ENCODE measurements around the gene PGBD5. TPM values are rescaled to one million over a fixed set of nuclear protein-coding genes. Genes with fewer than 3 reads are reported as not detected.

The PGBD5 gene
- total RNA-seq, 1 donor from 2014 or later, result 2.0 TPM

GRCh38 chr1:230349020-230349393 is 77.1 kb downstream of the PGBD5 start:
- Mint-ChIP-seq H3K4me1 (ENCODE audit: unreplicated experiment) (no peaks in the 10 kb centered on the region), H3K27me3 (ENCODE audit: unreplicated experiment) (peaks cover 2% of the 10 kb centered on the region), H3K9me3 (ENCODE audit: unreplicated experiment) (no peaks in the 10 kb centered on the region), H3K36me3 (ENCODE audit: low read depth, unreplicated experiment) (peaks cover 7% of the 10 kb centered on the region), H3K4me3 (ENCODE audit: unreplicated experiment) (no peak overlapping the region), H3K27ac (ENCODE audit: unreplicated experiment) (no peak overlapping the region)
- TF ChIP-seq, protein P1, sequence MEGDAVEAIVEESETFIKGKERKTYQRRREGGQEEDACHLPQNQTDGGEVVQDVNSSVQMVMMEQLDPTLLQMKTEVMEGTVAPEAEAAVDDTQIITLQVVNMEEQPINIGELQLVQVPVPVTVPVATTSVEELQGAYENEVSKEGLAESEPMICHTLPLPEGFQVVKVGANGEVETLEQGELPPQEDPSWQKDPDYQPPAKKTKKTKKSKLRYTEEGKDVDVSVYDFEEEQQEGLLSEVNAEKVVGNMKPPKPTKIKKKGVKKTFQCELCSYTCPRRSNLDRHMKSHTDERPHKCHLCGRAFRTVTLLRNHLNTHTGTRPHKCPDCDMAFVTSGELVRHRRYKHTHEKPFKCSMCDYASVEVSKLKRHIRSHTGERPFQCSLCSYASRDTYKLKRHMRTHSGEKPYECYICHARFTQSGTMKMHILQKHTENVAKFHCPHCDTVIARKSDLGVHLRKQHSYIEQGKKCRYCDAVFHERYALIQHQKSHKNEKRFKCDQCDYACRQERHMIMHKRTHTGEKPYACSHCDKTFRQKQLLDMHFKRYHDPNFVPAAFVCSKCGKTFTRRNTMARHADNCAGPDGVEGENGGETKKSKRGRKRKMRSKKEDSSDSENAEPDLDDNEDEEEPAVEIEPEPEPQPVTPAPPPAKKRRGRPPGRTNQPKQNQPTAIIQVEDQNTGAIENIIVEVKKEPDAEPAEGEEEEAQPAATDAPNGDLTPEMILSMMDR (IDR thresholded peaks at IDR 0.05; ENCODE audit: unreplicated experiment), result no peak
- DNase-seq (ENCODE audit: low spot score), result no peak

- H3K27ac Mint-ChIP-seq (ENCODE audit: unreplicated experiment), result no peak overlapping the region
- no peaks in the 10 kb centered on the region for H3K9me3 Mint-ChIP-seq (ENCODE audit: unreplicated experiment)
- TF ChIP-seq, protein P1 (IDR thresholded peaks at IDR 0.05; ENCODE audit: unreplicated experiment), result no peak
- H3K4me1 Mint-ChIP-seq (ENCODE audit: unreplicated experiment), result no peaks in the 10 kb centered on the region
- DNase-seq (ENCODE audit: low spot score), result no peak
- peaks cover 2% of the 10 kb centered on the region for H3K27me3 Mint-ChIP-seq (ENCODE audit: unreplicated experiment)
- H3K36me3 Mint-ChIP-seq (ENCODE audit: low read depth, unreplicated experiment), result peaks cover 7% of the 10 kb centered on the region
- H3K4me3 Mint-ChIP-seq (ENCODE audit: unreplicated experiment), result no peak overlapping the region
Observed at GRCh38 chr1:230348386-230349019, 77.6 kb downstream of the PGBD5 start.

DNA sequence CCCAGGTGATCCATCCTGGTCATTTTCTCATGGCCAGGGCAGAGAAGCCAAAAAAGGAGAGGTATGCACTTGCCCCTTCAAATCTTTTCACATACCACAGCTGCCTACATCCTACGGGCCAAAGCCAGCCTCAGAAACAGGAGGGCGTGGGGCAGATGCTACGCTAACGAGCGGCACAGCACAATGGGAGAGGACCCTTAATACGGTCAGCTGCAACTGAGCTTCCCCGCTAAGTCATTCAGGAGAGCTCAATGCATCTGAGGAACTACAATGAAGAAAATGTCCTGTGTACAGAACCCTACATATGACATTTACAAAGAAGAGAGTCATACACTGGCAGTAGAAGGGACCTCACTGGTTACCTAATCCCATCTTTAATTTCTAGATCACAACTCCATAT is 78.2 kb downstream of the PGBD5 start:
- Mint-ChIP-seq H3K9me3 (ENCODE audit: unreplicated experiment) (no peaks in the 10 kb centered on the region), H3K36me3 (ENCODE audit: low read depth, unreplicated experiment) (peaks cover 7% of the 10 kb centered on the region), H3K27me3 (ENCODE audit: unreplicated experiment) (peaks cover 2% of the 10 kb centered on the region), H3K4me3 (ENCODE audit: unreplicated experiment) (no peak overlapping the region), H3K4me1 (ENCODE audit: unreplicated experiment) (no peaks in the 10 kb centered on the region), H3K27ac (ENCODE audit: unreplicated experiment) (no peak overlapping the region)
- no peak for DNase-seq (ENCODE audit: low spot score)
- TF ChIP-seq, protein P1 (IDR thresholded peaks at IDR 0.05; ENCODE audit: unreplicated experiment), result no peak

- no peak for DNase-seq (ENCODE audit: low spot score)
- H3K9me3 Mint-ChIP-seq (ENCODE audit: unreplicated experiment), result no peaks in the 10 kb centered on the region
- no peak overlapping the region for H3K4me3 Mint-ChIP-seq (ENCODE audit: unreplicated experiment)
- H3K27ac Mint-ChIP-seq (ENCODE audit: unreplicated experiment), result no peak overlapping the region
- H3K36me3 Mint-ChIP-seq (ENCODE audit: low read depth, unreplicated experiment), result peaks cover 7% of the 10 kb centered on the region
- TF ChIP-seq, protein P1 (IDR thresholded peaks at IDR 0.05; ENCODE audit: unreplicated experiment), result no peak
- H3K27me3 Mint-ChIP-seq (ENCODE audit: unreplicated experiment), result peaks cover 2% of the 10 kb centered on the region
- H3K4me1 Mint-ChIP-seq (ENCODE audit: unreplicated experiment), result no peaks in the 10 kb centered on the region
Observed at GRCh38 chr1:230345139-230345885, 80.8 kb downstream of the PGBD5 start.

GRCh38 chr1:230342699-230343098 is 83.4 kb downstream of the PGBD5 start:
- Mint-ChIP-seq H3K4me3 (ENCODE audit: unreplicated experiment) (no peak overlapping the region), H3K4me1 (ENCODE audit: unreplicated experiment) (no peaks in the 10 kb centered on the region), H3K9me3 (ENCODE audit: unreplicated experiment) (no peaks in the 10 kb centered on the region), H3K27me3 (ENCODE audit: unreplicated experiment) (peaks cover 2% of the 10 kb centered on the region), H3K36me3 (ENCODE audit: low read depth, unreplicated experiment) (peaks cover 4% of the 10 kb centered on the region), H3K27ac (ENCODE audit: unreplicated experiment) (no peak overlapping the region)
- no peak for DNase-seq (ENCODE audit: low spot score)
- TF ChIP-seq, protein P1 (IDR thresholded peaks at IDR 0.05; ENCODE audit: unreplicated experiment), result no peak

Measured in endothelial cell (in vitro differentiated cells).